ENCODE data around the gene MYH4.

- TF ChIP-seq, protein P1, sequence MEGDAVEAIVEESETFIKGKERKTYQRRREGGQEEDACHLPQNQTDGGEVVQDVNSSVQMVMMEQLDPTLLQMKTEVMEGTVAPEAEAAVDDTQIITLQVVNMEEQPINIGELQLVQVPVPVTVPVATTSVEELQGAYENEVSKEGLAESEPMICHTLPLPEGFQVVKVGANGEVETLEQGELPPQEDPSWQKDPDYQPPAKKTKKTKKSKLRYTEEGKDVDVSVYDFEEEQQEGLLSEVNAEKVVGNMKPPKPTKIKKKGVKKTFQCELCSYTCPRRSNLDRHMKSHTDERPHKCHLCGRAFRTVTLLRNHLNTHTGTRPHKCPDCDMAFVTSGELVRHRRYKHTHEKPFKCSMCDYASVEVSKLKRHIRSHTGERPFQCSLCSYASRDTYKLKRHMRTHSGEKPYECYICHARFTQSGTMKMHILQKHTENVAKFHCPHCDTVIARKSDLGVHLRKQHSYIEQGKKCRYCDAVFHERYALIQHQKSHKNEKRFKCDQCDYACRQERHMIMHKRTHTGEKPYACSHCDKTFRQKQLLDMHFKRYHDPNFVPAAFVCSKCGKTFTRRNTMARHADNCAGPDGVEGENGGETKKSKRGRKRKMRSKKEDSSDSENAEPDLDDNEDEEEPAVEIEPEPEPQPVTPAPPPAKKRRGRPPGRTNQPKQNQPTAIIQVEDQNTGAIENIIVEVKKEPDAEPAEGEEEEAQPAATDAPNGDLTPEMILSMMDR (IDR thresholded peaks at IDR 0.05) = no peak
- TF ChIP-seq POLR2A (IDR thresholded peaks at IDR 0.05) (no peak), EP300 (IDR thresholded peaks at IDR 0.05) (no peak), POLR2AphosphoS5 (IDR thresholded peaks at IDR 0.05) (no peak)
Measured at GRCh38 chr17:10463402-10463801, 6.0 kb downstream of the MYH4 start.
